Measurements from ENCODE around the gene TNNI2. TPM values are rescaled to one million over a fixed set of nuclear protein-coding genes. Genes with fewer than 3 reads are reported as not detected.

The TNNI2 gene
- total RNA-seq, 1 donor from 2014 or later: not detected

- peak in 1 of 2 donors; percentile 57 for DNase-seq (ENCODE audit: low read depth in 2 of 2)
Measured at GRCh38 chr11:1832211-1832919, 6.4 kb upstream of the TNNI2 start.

- DNase-seq (ENCODE audit: low read depth in 2 of 2): no peak
Measured at GRCh38 chr11:1832920-1833295, 5.9 kb upstream of the TNNI2 start.

- DNase-seq (ENCODE audit: low read depth in 2 of 2): no peak
Measured at GRCh38 chr11:1834062-1834610, 4.6 kb upstream of the TNNI2 start.

GRCh38 chr11:1834779-1835670 is 3.8 kb upstream of the TNNI2 start, which contains the start of gene SYT8:
SYT8 (plus strand) TSS chr11:1834990; CDS start chr11:1835106, 116 bp downstream.
- peak in 1 of 2 donors; percentile 25 for DNase-seq (ENCODE audit: low read depth in 2 of 2)

- no peak for DNase-seq (ENCODE audit: low read depth in 2 of 2)
Measured at GRCh38 chr11:1835671-1836010, 3.1 kb upstream of the TNNI2 start.

- DNase-seq (ENCODE audit: low read depth in 2 of 2): no peak
Measured at GRCh38 chr11:1836011-1836945, 2.5 kb upstream of the TNNI2 start.

- peak; percentile 49 to 60 for DNase-seq (ENCODE audit: low read depth in 2 of 2)
Measured at GRCh38 chr11:1837171-1838076, 1.4 kb upstream of the TNNI2 start.

- DNase-seq (ENCODE audit: low read depth in 2 of 2): no peak
Measured at GRCh38 chr11:1838077-1838425, 730 bp upstream of the TNNI2 start.

GRCh38 chr11:1839204-1839923 is 583 bp downstream of the TNNI2 start:
- no peak for DNase-seq (ENCODE audit: low read depth in 2 of 2)

GRCh38 chr11:1839924-1840779 is 1.4 kb downstream of the TNNI2 start:
- DNase-seq (ENCODE audit: low read depth in 2 of 2): no peak

- DNase-seq (ENCODE audit: low read depth in 2 of 2): no peak
Measured at GRCh38 chr11:1840780-1841480, 2.1 kb downstream of the TNNI2 start.

- DNase-seq (ENCODE audit: low read depth in 2 of 2): no peak
Measured at GRCh38 chr11:1841511-1842148, 2.8 kb downstream of the TNNI2 start.

- no peak for DNase-seq (ENCODE audit: low read depth in 2 of 2)
Measured at GRCh38 chr11:1842149-1843097, 3.6 kb downstream of the TNNI2 start.

GRCh38 chr11:1843098-1843473 is 4.3 kb downstream of the TNNI2 start:
- DNase-seq (ENCODE audit: low read depth in 2 of 2): no peak

- no peak for DNase-seq (ENCODE audit: low read depth in 2 of 2)
Measured at GRCh38 chr11:1843796-1844195, 5.0 kb downstream of the TNNI2 start.

Data from lung microvascular endothelial cell (primary cell).